SU-DHL-6 (cell line): ENCODE results near the gene CLEC2D.
"Not testable (repeated sequence)": the region's sequence is repeated elsewhere in the genome, so short reads cannot be mapped to it uniquely, and the experiment has no call there.

Source experiments
- H2AFZ ChIP-seq: fragments of 200-600 bp; sonication (generic); 2 replicates; pipeline ENCODE4 v1.6.1; 2014; ENCODE audit warnings: low read depth, mild to moderate bottlenecking, moderate library complexity, mixed read lengths, antibody characterized with exemption, low read length; ENCODE audit not compliant: severe bottlenecking
- H3F3A ChIP-seq: fragments of 200-600 bp; shearing (Covaris generic); 2 replicates; pipeline ENCODE4 v1.6.0; 2016; ENCODE audit warnings: antibody characterized with exemption, mild to moderate bottlenecking; ENCODE audit not compliant: insufficient read depth
- H3K27ac ChIP-seq: fragments of 200-600 bp; sonication (generic); 2 replicates; pipeline ENCODE4 v1.5.1; 2016; ENCODE audit warnings: low read depth, mild to moderate bottlenecking, low read length, moderate library complexity, mixed read lengths
- H3K27me3 ChIP-seq: fragments of 200-600 bp; sonication (generic), shearing (Covaris generic); 2 replicates; pipeline ENCODE4 v1.6.0; 2014; ENCODE audit warnings: mild to moderate bottlenecking, low read length
- H3K36me3 ChIP-seq: fragments of 200-600 bp; sonication (generic); 2 replicates; pipeline ENCODE4 v1.6.1; 2014; ENCODE audit warnings: mild to moderate bottlenecking, low read length, mixed read lengths
- H3K4me2 ChIP-seq: fragments of 300-600, 200-600 bp; shearing (Covaris generic), sonication (generic); 2 replicates; pipeline ENCODE4 v1.6.0; 2014; ENCODE audit warnings: low read length, low read depth, mild to moderate bottlenecking; ENCODE audit not compliant: poor library complexity, severe bottlenecking
- H3K4me3 ChIP-seq: fragments of 200-600 bp; sonication (generic); 2 replicates; pipeline ENCODE4 v1.5.1; 2014; ENCODE audit warnings: antibody characterized with exemption, low read length, mild to moderate bottlenecking, mixed read lengths; ENCODE audit not compliant: insufficient read depth, poor library complexity, severe bottlenecking
- H3K79me2 ChIP-seq: fragments of 200-600 bp; sonication (generic); 2 replicates; pipeline ENCODE4 v1.6.1; 2014; ENCODE audit warnings: mild to moderate bottlenecking, low read length, moderate library complexity; ENCODE audit not compliant: insufficient read depth
- H3K9ac ChIP-seq: fragments of 200-600 bp; sonication (generic); 2 replicates; pipeline ENCODE4 v1.7.0; 2014; ENCODE audit warnings: mild to moderate bottlenecking, low read length
- H3K9me2 ChIP-seq: fragments of 200-600 bp; sonication (generic); replicated peaks from 2 replicates; pipeline ENCODE4 v1.6.1; 2014; ENCODE audit warnings: low read length; ENCODE audit not compliant: insufficient read depth
- H3K9me3 ChIP-seq: fragments of 200-600 bp; sonication (generic); 2 replicates; pipeline ENCODE4 v1.6.1; 2014; ENCODE audit warnings: low read length, mixed read lengths; ENCODE audit not compliant: insufficient read depth
- H4K20me1 ChIP-seq: fragments of 200-600 bp; sonication (generic); 2 replicates; pipeline ENCODE4 v1.6.1; 2014; ENCODE audit warnings: low read depth, mild to moderate bottlenecking, antibody characterized with exemption, low read length, moderate library complexity, mixed read lengths
- CTCF ChIP-seq: fragments of 200-600 bp; sonication (generic); IDR thresholded peaks from one replicate; pipeline ENCODE4 v1.5.1; 2017; ENCODE audit warnings: antibody characterized with exemption, mild to moderate bottlenecking, low read length, moderate library complexity; ENCODE audit not compliant: insufficient read depth, poor library complexity, severe bottlenecking
- EZH2phosphoT487 ChIP-seq: fragments of 200-600 bp; sonication (generic), shearing (Covaris generic); conservative IDR thresholded peaks from 2 replicates; pipeline ENCODE4 v1.6.1; 2018; ENCODE audit warnings: mild to moderate bottlenecking, antibody characterized with exemption, low read length, moderate library complexity, mixed read lengths

CLEC2D gene

GRCh38 chr12:9736936-9737705 is 67.6 kb downstream of the CLEC2D start:
- Histone ChIP-seq H3K27ac (peak overlapping the region; percentile 100), H4K20me1 (no peaks in the 10 kb centered on the region), H3K9ac (peak overlapping the region; percentile 40), H3K79me2 (peaks cover 7% of the 10 kb centered on the region), H3K4me3 (peak overlapping the region; percentile 21), H3K9me3 (no peaks in the 10 kb centered on the region), H2AFZ (peak overlapping the region; percentile 26), H3K36me3 (no peaks in the 10 kb centered on the region), H3F3A (peaks cover 36% of the 10 kb centered on the region), H3K27me3 (no peaks in the 10 kb centered on the region), H3K9me2 (no peaks in the 10 kb centered on the region), H3K4me2 (peak overlapping the region; percentile 86)
- no peak for TF ChIP-seq CTCF
- no peak for TF ChIP-seq EZH2phosphoT487

GRCh38 chr12:9738905-9739304 is 69.4 kb downstream of the CLEC2D start:
- not testable (repeated sequence) for H3K36me3 ChIP-seq, H3K27ac ChIP-seq, H4K20me1 ChIP-seq, H3K4me3 ChIP-seq, H2AFZ ChIP-seq, H3K4me2 ChIP-seq, H3K9me3 ChIP-seq, H3K27me3 ChIP-seq, H3K9ac ChIP-seq, H3K9me2 ChIP-seq, H3K79me2 ChIP-seq
- peaks cover 23% of the 10 kb centered on the region for H3F3A ChIP-seq

DNA sequence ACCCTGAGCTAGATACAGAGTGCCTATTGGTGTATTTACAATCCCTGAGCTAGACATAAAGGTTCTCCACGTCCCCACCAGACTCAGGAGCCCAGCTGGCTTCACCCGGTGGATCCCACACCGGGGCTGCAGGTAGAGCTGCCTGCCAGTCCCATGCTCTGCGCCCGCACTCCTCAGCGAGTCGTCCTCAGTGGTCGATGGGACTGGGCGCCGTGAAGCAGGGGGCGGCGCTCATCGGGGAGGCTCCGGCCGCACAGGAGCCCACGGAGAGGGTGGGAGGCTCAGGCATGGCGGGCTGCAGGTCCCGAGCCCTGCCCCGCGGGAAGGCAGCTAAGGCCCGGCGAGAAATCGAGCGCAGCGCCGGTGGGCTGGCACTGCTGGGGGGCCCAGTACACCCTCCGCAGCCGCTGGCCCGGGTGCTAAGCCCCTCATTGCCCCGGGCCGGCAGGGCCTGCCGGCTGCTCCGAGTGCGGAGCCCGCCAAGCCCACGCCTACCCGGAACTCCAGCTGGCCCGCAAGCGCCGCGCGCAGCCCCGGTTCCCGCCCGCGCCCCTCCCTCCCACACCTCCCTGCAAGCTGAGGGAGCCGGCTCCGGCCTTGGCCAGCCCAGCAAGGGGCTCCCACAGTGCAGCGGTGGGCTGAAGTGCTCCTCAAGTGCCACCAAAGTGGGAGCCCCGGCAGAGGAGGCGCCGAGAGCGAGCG is 70.0 kb downstream of the CLEC2D start:
- H3K36me3 ChIP-seq, H3K9me2 ChIP-seq, H4K20me1 ChIP-seq, H3K79me2 ChIP-seq, H3K9me3 ChIP-seq, H3K27me3 ChIP-seq, H3K4me2 ChIP-seq, H3K4me3 ChIP-seq, H3K9ac ChIP-seq, H2AFZ ChIP-seq: not testable (repeated sequence)
- H3K27ac ChIP-seq = peak overlapping the region; percentile 61; the same call in 1 of the 2 replicates
- H3F3A ChIP-seq = peaks cover 23% of the 10 kb centered on the region

DNA sequence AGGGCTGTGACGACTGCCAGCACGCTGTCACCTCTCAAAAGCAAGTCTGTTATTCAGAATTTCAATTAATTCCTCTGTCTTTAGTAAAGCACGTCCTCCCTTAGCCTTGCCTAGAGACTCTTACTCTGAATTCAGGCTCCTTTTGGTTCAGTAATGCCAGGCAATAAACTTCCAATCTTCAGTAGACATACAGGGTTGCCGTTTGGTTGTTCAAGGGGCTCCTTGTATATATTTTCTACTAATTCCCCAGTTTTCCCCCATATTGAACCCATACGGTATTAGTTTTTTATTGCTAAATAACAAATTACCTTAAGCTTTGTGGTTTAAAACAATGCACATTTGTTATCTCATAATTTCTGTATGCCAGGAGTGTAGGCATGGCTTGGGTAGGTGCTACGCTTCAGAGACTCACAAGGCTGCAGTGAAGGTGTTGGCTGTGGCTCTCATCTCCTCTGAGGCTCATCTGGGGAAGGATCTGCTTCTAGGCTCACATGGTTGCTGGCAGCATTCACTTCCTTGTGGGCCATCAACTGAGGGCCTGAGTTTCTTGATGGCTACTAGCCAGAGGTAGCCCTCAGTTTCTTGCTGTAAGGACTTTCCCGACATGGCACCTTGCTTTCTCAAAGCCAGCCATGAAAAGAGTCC is 70.7 kb downstream of the CLEC2D start:
- Histone ChIP-seq H3K27ac (peak overlapping the region; percentile 61), H3K4me2 (peak overlapping the region; percentile 44), H2AFZ (no peak overlapping the region), H3K27me3 (no peaks in the 10 kb centered on the region), H3K79me2 (no peaks in the 10 kb centered on the region), H3K9me2 (no peaks in the 10 kb centered on the region), H3F3A (peaks cover 23% of the 10 kb centered on the region), H3K9ac (no peak overlapping the region; the same call in 1 of the 2 replicates), H3K9me3 (no peaks in the 10 kb centered on the region), H3K36me3 (no peaks in the 10 kb centered on the region), H3K4me3 (no peak overlapping the region), H4K20me1 (no peaks in the 10 kb centered on the region)
- TF ChIP-seq EZH2phosphoT487 = no peak
- no peak for TF ChIP-seq CTCF
